ENCODE results near the gene AGFG1.

Gene AGFG1

GRCh38 chr2:227576110-227576509, 104.2 kb downstream of the AGFG1 start:
- Histone ChIP-seq H3K9me3 (ENCODE audit: insufficient read depth, low read depth, low read length) (no peaks in the 10 kb centered on the region), H2BK120ac (ENCODE audit: insufficient read depth, low read length, poor library complexity) (no peak overlapping the region), H3K4me3 (ENCODE audit: low read depth, low read length) (no peak overlapping the region), H3K18ac (ENCODE audit: low read length) (no peak overlapping the region), H3K23ac (ENCODE audit: low read length) (no peak overlapping the region), H4K91ac (ENCODE audit: low read depth, low read length) (no peak overlapping the region), H3K9ac (ENCODE audit: low read length) (no peak overlapping the region), H3K27ac (ENCODE audit: low read depth, low read length) (no peak overlapping the region), H3K27me3 (ENCODE audit: insufficient read depth, low read length) (no peaks in the 10 kb centered on the region), H3K79me1 (ENCODE audit: low read length) (no peaks in the 10 kb centered on the region), H2BK12ac (ENCODE audit: low read length) (no peak overlapping the region), H2AFZ (ENCODE audit: insufficient read depth, low read length, poor library complexity) (no peak overlapping the region), H3K79me2 (ENCODE audit: control insufficient read depth, insufficient read depth, low read length, poor library complexity) (no peaks in the 10 kb centered on the region), H3K14ac (ENCODE audit: low read length) (no peak overlapping the region), H3K4me1 (ENCODE audit: control insufficient read depth in 1 of 2, insufficient read depth in 2 of 2, low read length in 2 of 2) (no peaks in the 10 kb centered on the region), H2BK5ac (ENCODE audit: low read depth, low read length, poor library complexity) (no peak overlapping the region), H2AK5ac (ENCODE audit: low read length) (no peak overlapping the region), H4K12ac (ENCODE audit: low read depth, low read length) (no peak overlapping the region), H3K4ac (ENCODE audit: low read depth, low read length) (no peak overlapping the region), H3K4me2 (ENCODE audit: low read length) (no peak overlapping the region), H4K8ac (ENCODE audit: low read depth, low read length) (no peak overlapping the region), H3K36me3 (ENCODE audit: control insufficient read depth in 1 of 2, insufficient read depth in 2 of 2, low read length in 2 of 2) (no peaks in the 10 kb centered on the region)
- no peak for DNase-seq

- no peak overlapping the region for H2BK5ac ChIP-seq (ENCODE audit: low read depth, low read length, poor library complexity)
- no peak overlapping the region for H3K4me3 ChIP-seq (ENCODE audit: low read depth, low read length)
- no peak overlapping the region for H3K23ac ChIP-seq (ENCODE audit: low read length)
- no peak overlapping the region for H2BK12ac ChIP-seq (ENCODE audit: low read length)
- H4K91ac ChIP-seq (ENCODE audit: low read depth, low read length): no peak overlapping the region
- H3K79me1 ChIP-seq (ENCODE audit: low read length): no peaks in the 10 kb centered on the region
- H3K79me2 ChIP-seq (ENCODE audit: control insufficient read depth, insufficient read depth, low read length, poor library complexity): no peaks in the 10 kb centered on the region
- no peak overlapping the region for H2AFZ ChIP-seq (ENCODE audit: insufficient read depth, low read length, poor library complexity)
- H3K18ac ChIP-seq (ENCODE audit: low read length): no peak overlapping the region
- H3K4me2 ChIP-seq (ENCODE audit: low read length): no peak overlapping the region
- H4K8ac ChIP-seq (ENCODE audit: low read depth, low read length): no peak overlapping the region
- H3K9ac ChIP-seq (ENCODE audit: low read length): no peak overlapping the region
- H3K14ac ChIP-seq (ENCODE audit: low read length): no peak overlapping the region
- H4K12ac ChIP-seq (ENCODE audit: low read depth, low read length): no peak overlapping the region
- no peak for DNase-seq
- no peak overlapping the region for H3K27ac ChIP-seq (ENCODE audit: low read depth, low read length)
- no peak overlapping the region for H2BK120ac ChIP-seq (ENCODE audit: insufficient read depth, low read length, poor library complexity)
- no CpG with 5 or more reads among the region's 2 CpGs for WGBS (ENCODE audit: extremely low coverage, insufficient coverage, insufficient read length)
- H3K9me3 ChIP-seq (ENCODE audit: insufficient read depth, low read depth, low read length): no peaks in the 10 kb centered on the region
- no peak overlapping the region for H2AK5ac ChIP-seq (ENCODE audit: low read length)
- H3K27me3 ChIP-seq (ENCODE audit: insufficient read depth, low read length): no peaks in the 10 kb centered on the region
- H3K36me3 ChIP-seq (ENCODE audit: control insufficient read depth in 1 of 2, insufficient read depth in 2 of 2, low read length in 2 of 2): no peaks in the 10 kb centered on the region
- H3K4ac ChIP-seq (ENCODE audit: low read depth, low read length): no peak overlapping the region
- no peaks in the 10 kb centered on the region for H3K4me1 ChIP-seq (ENCODE audit: control insufficient read depth in 1 of 2, insufficient read depth in 2 of 2, low read length in 2 of 2)
Observed at GRCh38 chr2:227576812-227577211, 104.9 kb downstream of the AGFG1 start.

GRCh38 chr2:227577555-227577954, 105.6 kb downstream of the AGFG1 start:
- no peak overlapping the region for H3K27ac ChIP-seq (ENCODE audit: low read depth, low read length)
- no peaks in the 10 kb centered on the region for H3K27me3 ChIP-seq (ENCODE audit: insufficient read depth, low read length)
- H4K91ac ChIP-seq (ENCODE audit: low read depth, low read length): no peak overlapping the region
- H3K36me3 ChIP-seq (ENCODE audit: control insufficient read depth in 1 of 2, insufficient read depth in 2 of 2, low read length in 2 of 2): no peaks in the 10 kb centered on the region
- no peak overlapping the region for H3K4me3 ChIP-seq (ENCODE audit: low read depth, low read length)
- no peak overlapping the region for H2BK5ac ChIP-seq (ENCODE audit: low read depth, low read length, poor library complexity)
- no peaks in the 10 kb centered on the region for H3K79me2 ChIP-seq (ENCODE audit: control insufficient read depth, insufficient read depth, low read length, poor library complexity)
- no peak overlapping the region for H4K8ac ChIP-seq (ENCODE audit: low read depth, low read length)
- H3K14ac ChIP-seq (ENCODE audit: low read length): no peak overlapping the region
- H3K4ac ChIP-seq (ENCODE audit: low read depth, low read length): no peak overlapping the region
- peak in 1 of 2 donors; percentile 20 for DNase-seq
- H2BK120ac ChIP-seq (ENCODE audit: insufficient read depth, low read length, poor library complexity): no peak overlapping the region
- no peaks in the 10 kb centered on the region for H3K4me1 ChIP-seq (ENCODE audit: control insufficient read depth in 1 of 2, insufficient read depth in 2 of 2, low read length in 2 of 2)
- WGBS (ENCODE audit: extremely low coverage, insufficient coverage, insufficient read length): no CpG with 5 or more reads among the region's 2 CpGs
- no peak overlapping the region for H2BK12ac ChIP-seq (ENCODE audit: low read length)
- H3K4me2 ChIP-seq (ENCODE audit: low read length): no peak overlapping the region
- H3K18ac ChIP-seq (ENCODE audit: low read length): no peak overlapping the region
- no peak overlapping the region for H2AFZ ChIP-seq (ENCODE audit: insufficient read depth, low read length, poor library complexity)
- no peaks in the 10 kb centered on the region for H3K9me3 ChIP-seq (ENCODE audit: insufficient read depth, low read depth, low read length)
- no peak overlapping the region for H3K23ac ChIP-seq (ENCODE audit: low read length)
- H2AK5ac ChIP-seq (ENCODE audit: low read length): no peak overlapping the region
- H3K9ac ChIP-seq (ENCODE audit: low read length): no peak overlapping the region
- no peak overlapping the region for H4K12ac ChIP-seq (ENCODE audit: low read depth, low read length)
- H3K79me1 ChIP-seq (ENCODE audit: low read length): no peaks in the 10 kb centered on the region

GRCh38 chr2:227578642-227579041, 106.7 kb downstream of the AGFG1 start:
- Histone ChIP-seq H3K27me3 (ENCODE audit: insufficient read depth, low read length) (no peaks in the 10 kb centered on the region), H3K4ac (ENCODE audit: low read depth, low read length) (no peak overlapping the region), H3K9me3 (ENCODE audit: insufficient read depth, low read depth, low read length) (no peaks in the 10 kb centered on the region), H3K36me3 (ENCODE audit: control insufficient read depth in 1 of 2, insufficient read depth in 2 of 2, low read length in 2 of 2) (no peaks in the 10 kb centered on the region), H3K9ac (ENCODE audit: low read length) (no peak overlapping the region), H3K79me2 (ENCODE audit: control insufficient read depth, insufficient read depth, low read length, poor library complexity) (no peaks in the 10 kb centered on the region), H3K27ac (ENCODE audit: low read depth, low read length) (no peak overlapping the region), H2BK12ac (ENCODE audit: low read length) (no peak overlapping the region), H2AK5ac (ENCODE audit: low read length) (no peak overlapping the region), H2BK5ac (ENCODE audit: low read depth, low read length, poor library complexity) (no peak overlapping the region), H4K91ac (ENCODE audit: low read depth, low read length) (no peak overlapping the region), H2BK120ac (ENCODE audit: insufficient read depth, low read length, poor library complexity) (no peak overlapping the region), H3K79me1 (ENCODE audit: low read length) (no peaks in the 10 kb centered on the region), H4K8ac (ENCODE audit: low read depth, low read length) (no peak overlapping the region), H3K4me3 (ENCODE audit: low read depth, low read length) (no peak overlapping the region), H3K23ac (ENCODE audit: low read length) (no peak overlapping the region), H3K18ac (ENCODE audit: low read length) (no peak overlapping the region), H2AFZ (ENCODE audit: insufficient read depth, low read length, poor library complexity) (no peak overlapping the region), H3K4me1 (ENCODE audit: control insufficient read depth in 1 of 2, insufficient read depth in 2 of 2, low read length in 2 of 2) (no peaks in the 10 kb centered on the region), H3K14ac (ENCODE audit: low read length) (no peak overlapping the region), H3K4me2 (ENCODE audit: low read length) (no peak overlapping the region), H4K12ac (ENCODE audit: low read depth, low read length) (no peak overlapping the region)
- no CpG with 5 or more reads among the region's 2 CpGs for whole genome bisulfite sequencing (ENCODE audit: extremely low coverage, insufficient coverage, insufficient read length)
- no peak for DNase-seq
